Right forelimb (tissue), 1 donor: ENCODE measurements around the gene PFKFB3.
"Not testable (repeated sequence)": the region's sequence is repeated elsewhere in the genome, so short reads cannot be mapped to it uniquely, and the experiment has no call there.

Experiments
- DNase-seq: peaks from one replicate; pipeline ENCODE4 v3.0.0-alpha.2; 2018

Gene PFKFB3

GRCh38 chr10:6275022-6275997 is 72.6 kb downstream of the PFKFB3 start:
- DNase-seq, result peak; percentile 64

GRCh38 chr10:6276356-6276755 is 73.6 kb downstream of the PFKFB3 start:
- DNase-seq, result no peak

GRCh38 chr10:6278519-6279120 is 75.9 kb downstream of the PFKFB3 start:
- DNase-seq, result no peak

GRCh38 chr10:6279540-6280267 is 77.0 kb downstream of the PFKFB3 start:
- DNase-seq, result no peak

GRCh38 chr10:6280291-6280690 is 77.6 kb downstream of the PFKFB3 start:
- DNase-seq, result no peak

- DNase-seq, result no peak
These were observed 79.8 kb downstream of the PFKFB3 start for GRCh38 chr10:6282454-6282958.

- DNase-seq, result no peak
These were observed 80.9 kb downstream of the PFKFB3 start for GRCh38 chr10:6283655-6284054.

- not testable (repeated sequence) for DNase-seq
These were observed 87.9 kb downstream of the PFKFB3 start for GRCh38 chr10:6290621-6291020.

GRCh38 chr10:6292741-6293151 is 90.0 kb downstream of the PFKFB3 start:
- no peak for DNase-seq

- DNase-seq, result not testable (repeated sequence)
These were observed 93.7 kb downstream of the PFKFB3 start for GRCh38 chr10:6296425-6296824.

GRCh38 chr10:6296828-6297251 is 94.1 kb downstream of the PFKFB3 start:
- DNase-seq, result no peak

GRCh38 chr10:6297522-6297921 is 94.8 kb downstream of the PFKFB3 start:
- no peak for DNase-seq

GRCh38 chr10:6297951-6298381 is 95.2 kb downstream of the PFKFB3 start:
- no peak for DNase-seq

- no peak for DNase-seq
These were observed 95.7 kb downstream of the PFKFB3 start for GRCh38 chr10:6298428-6298827.

GRCh38 chr10:6299234-6299633 is 96.5 kb downstream of the PFKFB3 start:
- no peak for DNase-seq

- DNase-seq, result no peak
These were observed 97.0 kb downstream of the PFKFB3 start for GRCh38 chr10:6299743-6300105.

- DNase-seq, result peak; percentile 59
These were observed 97.5 kb downstream of the PFKFB3 start for GRCh38 chr10:6300106-6300783.

GRCh38 chr10:6300784-6301460 is 98.2 kb downstream of the PFKFB3 start:
- DNase-seq, result no peak

GRCh38 chr10:6301488-6302075 is 98.8 kb downstream of the PFKFB3 start:
- DNase-seq, result no peak
